HG03159 (cell line): ENCODE data around the gene SBF2.

Experiments
- ATAC-seq: cut with Tn5 transposase; IDR thresholded peaks from one replicate; pipeline ENCODE4 v1.9.1; 2021; ENCODE audit warnings: mild to moderate bottlenecking, moderate library complexity; ENCODE audit not compliant: unreplicated experiment

SBF2 gene

DNA sequence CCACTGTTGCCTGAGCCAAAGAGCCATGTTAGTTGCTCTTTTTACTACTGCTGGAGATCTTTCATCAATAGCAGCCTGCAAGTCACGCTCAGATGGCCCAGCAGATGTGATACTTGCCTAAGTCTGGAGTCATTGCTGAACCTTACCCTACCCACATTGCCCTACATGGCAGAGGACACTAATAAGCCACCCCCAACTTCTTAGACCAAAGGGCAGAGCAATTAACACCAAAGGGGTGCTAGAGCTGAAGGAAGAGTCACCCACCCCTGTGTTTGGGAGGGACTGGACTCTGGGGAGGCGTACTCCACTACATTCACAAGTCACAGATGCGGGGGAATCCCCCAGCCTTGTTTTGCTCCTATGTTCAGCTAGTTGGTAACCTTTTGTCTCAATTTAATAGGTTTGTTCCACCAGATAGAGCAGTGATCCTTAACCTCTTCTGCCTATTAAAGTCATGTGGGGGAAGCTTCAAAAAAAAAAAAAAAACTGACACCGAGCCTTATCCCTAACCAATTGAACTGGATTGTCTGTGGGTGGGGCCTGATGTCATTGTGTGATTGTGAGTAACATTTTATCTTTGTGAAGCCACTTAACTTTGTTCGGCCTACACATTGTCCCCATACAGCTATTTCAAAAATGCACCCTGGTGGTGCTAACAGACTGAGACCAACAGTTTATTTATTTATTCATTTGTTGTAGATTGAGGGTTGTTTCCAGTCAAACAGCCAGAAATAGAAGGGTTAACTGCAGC lies 23.9 kb upstream of the SBF2 start:
- ATAC-seq, result peak; percentile 65

DNA sequence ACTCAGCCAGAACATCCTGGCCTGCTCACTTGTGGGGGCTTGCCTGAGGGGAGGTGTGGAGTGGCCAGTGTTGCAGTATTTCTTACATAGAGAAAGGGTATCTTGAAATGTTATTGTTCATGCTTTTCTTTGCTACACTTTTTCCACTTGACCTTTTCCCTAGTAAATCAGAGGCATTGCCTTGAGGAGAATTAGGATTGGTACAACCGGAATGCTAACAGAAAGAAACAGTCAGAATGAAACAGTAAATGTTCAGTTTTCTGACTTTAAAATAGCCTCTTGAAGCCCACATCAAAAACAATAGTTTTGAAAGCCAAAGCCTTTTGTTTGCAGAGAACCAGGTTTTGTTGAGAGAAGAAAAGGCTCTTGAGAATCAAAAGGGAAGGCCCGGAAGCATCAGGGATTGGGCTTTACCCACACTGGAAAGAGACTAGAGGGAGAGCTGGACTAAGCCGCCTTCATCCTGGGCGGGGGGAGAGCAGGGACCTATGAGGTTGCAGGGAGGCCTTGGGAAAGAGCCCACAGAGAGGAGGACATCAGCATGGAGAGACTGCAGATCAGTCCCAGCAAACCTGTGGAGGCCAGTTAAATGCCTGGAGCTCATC lies 23.2 kb upstream of the SBF2 start:
- no peak for ATAC-seq

DNA sequence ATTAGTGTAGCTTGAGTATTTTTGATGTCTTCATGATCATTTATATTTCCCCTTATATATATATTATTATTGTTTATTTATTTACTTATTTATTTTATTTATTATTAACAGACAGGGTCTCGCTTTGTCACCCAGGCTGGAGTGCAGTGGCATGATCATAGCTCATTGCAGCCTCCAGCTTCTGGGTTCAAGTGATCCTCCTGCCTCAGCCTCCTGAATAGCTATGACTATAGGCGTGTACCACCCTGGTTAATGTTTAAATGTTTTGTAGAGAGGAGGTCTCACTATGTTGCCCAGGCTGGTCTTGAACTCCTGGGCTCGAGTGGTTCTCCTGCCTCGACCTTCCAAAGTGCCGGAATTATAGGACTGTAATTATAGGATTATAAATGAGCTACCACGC lies 21.1 kb upstream of the SBF2 start:
- no peak for ATAC-seq

DNA sequence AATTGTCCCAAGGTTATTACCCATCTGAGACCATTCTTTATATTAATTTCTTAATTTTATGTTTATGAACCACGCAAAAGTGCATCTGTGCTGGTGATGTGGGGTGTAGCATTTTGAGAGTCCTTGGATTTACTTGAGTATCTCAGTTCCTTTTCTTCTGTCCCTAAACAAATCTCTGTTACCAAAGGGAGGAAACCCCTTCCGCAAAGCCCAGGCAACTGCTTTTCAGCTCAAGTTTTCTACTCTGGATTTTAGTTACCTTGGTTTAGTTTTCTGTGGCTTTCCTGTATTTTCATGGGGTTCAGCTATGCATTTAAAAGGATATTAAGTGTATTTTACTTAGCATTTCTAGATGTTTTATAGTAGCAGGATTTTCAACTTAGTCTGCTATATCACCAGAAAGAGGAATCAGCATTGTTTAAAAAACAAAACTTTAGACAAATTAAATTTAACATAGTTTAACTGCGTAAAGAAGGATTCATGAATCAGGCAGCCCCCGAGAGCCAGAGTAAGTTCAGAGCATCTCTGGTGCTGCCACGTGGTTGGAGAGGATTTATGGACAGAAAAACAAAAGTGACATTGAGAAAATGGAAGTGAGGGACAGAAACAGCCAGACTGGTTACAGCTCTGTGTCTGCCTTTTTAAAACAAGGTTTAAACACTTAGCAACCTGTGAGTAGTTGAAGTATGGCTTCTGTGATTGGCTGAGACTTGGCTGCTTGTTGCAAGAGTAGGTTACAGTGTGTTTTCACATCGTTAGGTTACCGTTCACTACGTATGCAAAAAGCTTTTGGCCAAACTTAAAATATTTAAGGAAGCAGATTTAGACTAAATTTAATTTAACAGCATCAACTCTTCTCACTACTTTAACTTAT lies 20.4 kb upstream of the SBF2 start:
- peak; percentile 68 for ATAC-seq

DNA sequence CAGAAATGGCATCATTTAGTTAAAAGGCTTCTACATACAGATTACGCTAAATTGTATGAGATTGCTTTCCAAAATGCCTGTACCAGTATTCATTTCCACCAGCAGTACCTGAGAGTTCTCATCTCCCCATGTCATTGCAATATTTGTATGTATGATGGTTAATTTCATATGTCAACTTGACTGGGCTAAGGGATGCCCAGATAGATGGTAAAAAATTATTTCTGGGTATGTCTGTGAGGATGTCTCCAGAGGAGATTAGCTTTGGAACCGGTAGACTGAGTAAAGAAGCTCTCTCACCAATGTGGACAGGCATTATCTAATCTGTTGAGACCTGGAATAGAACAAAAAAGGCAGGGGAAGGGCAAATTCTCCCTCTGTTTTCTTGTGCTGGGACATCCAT lies 17.8 kb upstream of the SBF2 start:
- no peak for ATAC-seq

DNA sequence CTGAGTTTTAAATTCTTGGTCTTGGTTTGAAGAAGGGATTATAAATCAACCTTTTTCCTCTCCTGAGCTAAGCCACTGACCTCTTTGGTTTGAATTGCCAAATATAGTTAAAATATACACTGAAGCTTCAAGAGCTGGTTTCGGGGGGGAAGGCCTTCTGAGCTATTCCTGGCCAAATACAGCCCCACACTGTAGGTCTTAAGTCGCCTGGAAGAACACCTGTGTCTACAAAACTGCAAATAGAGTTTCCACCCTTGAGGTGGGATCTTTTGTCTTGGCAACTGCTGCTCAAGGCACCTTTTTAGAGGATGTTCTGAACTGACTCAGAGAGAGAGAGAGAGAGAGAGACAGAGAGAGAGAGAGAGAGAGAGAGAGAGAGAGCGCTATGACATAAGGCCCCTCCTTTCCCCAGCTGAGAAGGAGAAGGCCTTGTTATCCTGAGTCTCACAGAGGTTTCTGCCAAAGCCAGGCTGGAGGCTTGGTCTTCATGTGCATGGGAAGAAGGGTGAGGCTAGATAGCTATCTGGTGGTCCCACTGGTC lies 16.4 kb upstream of the SBF2 start:
- no peak for ATAC-seq

DNA sequence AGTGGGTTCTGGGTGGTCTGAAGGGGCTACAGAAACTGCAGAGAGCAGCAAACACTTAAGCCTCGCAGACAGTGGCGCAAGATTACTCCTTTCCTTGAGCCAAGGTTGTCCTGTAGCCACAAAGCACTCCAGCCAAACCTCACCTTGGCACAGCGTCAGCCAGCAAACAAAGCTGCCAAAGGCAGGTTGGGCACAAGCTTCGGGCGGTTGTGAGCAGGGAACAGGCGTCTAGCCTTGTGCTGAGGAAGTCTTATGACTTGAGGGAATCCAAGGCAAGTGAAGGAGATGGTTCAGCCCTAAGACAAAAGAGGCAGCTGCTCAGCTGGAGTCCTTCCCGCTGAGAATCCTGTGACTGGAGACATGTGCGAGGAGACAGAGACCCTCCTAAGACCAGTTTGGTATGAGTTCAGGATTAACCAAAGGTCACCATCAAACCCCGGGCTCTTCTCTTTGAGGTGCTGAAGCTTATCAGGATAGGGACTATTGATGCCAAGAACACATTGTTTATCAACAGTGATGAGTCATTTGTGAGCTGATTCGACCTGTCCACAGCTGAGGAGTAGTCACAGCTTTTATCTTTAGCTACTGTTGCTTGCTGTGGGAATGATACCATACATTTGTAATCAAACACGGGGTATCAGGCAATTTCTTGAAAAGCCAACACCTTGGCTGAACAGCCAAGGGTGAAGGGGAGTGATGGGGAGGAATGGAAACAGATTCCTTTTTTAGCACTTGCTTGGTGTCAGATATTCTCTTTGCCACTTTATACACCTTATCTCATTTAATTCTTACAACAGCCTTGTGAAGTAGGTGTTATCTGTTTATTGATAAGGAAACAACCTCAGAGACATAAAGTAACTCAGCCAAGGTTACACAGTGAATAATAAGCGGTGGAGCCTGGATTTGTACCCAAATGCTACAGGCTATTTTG lies 15.4 kb upstream of the SBF2 start:
- no peak for ATAC-seq

DNA sequence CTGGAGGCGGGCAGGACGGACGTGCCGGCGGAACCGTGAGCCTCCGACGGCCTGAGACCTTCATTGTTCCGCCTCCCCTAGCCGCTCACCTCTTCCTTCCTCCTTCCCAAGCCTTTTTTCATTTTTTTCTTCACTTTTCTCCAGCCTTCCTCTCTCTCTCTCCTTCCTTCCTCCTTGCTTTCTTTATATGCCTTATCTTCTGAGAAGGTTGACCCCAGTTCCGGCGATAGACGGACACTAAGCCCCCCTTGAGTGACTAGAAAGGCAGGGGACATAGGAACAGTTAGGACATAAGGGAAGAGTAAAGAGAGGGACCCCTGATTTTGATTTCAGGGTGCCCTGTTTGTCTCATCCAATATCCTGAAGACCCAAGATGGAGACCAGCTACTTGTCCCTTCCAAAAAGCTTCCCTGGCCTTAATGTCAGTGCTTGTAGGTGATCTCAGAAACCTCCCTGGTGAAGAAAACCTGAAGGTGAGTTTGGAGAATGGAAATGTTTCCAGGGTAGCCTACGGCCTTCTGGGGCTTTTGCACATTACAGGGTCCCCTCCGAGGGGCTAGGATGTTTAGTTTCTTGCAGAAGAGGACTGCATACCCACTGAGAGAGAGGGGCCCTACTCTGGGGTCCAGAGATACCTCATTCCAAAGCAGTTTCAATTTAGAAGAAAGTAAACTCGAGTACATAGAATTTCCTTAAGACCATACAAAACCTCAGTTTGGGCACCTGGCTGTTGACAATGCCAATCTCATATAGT lies 14.4 kb upstream of the SBF2 start:
- ATAC-seq, result no peak

DNA sequence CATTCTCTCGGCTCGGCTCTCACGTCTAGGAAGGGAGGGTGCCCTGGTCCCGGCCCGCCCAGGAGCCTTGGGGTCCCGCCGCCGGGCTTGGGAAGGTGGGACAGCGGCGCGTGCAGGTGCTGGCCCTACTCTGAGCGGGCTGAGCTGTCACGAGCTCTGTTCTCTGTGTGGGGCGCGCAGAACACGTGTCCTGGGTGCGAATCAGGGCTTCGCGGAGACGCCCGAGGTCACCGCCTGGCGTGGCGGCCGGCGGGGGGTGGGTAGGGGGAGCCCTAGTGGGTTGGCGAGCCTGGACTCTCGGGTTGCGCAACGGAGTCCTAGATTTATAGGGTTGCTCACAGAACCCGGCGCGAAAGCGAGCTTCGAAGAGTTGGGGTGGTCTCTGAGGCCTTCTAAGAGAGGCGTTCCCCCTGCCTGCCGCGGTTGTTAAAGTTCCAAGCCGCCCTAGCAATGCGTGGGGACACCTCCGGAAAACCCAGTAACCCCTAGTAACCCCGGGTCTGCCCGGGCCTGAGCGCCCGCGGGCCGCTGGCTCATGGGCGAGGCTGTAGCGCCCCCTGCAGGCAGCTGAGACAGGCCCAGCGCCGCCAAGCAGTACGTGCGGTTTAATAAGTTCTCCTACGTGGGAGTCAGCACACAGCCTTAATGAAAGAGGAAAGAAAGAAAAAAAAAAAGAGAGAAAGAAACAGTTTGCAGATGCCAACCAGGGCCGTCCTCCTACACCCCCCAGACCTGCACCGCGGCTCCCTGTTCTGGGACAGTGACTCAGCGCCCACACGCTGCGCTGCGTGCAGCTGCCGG lies 13.6 kb upstream of the SBF2 start:
- peak; percentile 70 for ATAC-seq

DNA sequence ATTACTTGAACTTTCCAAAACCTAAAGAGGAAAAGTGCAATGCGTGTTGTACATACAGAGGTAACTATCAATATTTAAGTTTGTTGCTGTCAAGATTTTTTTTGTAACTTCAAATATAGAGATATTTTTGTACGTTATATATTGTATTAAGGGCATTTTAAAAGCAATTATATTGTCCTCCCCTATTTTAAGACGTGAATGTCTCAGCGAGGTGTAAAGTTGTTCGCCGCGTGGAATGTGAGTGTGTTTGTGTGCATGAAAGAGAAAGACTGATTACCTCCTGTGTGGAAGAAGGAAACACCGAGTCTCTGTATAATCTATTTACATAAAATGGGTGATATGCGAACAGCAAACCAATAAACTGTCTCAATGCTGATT lies 13.0 kb upstream of the SBF2 start:
- ATAC-seq, result no peak

DNA sequence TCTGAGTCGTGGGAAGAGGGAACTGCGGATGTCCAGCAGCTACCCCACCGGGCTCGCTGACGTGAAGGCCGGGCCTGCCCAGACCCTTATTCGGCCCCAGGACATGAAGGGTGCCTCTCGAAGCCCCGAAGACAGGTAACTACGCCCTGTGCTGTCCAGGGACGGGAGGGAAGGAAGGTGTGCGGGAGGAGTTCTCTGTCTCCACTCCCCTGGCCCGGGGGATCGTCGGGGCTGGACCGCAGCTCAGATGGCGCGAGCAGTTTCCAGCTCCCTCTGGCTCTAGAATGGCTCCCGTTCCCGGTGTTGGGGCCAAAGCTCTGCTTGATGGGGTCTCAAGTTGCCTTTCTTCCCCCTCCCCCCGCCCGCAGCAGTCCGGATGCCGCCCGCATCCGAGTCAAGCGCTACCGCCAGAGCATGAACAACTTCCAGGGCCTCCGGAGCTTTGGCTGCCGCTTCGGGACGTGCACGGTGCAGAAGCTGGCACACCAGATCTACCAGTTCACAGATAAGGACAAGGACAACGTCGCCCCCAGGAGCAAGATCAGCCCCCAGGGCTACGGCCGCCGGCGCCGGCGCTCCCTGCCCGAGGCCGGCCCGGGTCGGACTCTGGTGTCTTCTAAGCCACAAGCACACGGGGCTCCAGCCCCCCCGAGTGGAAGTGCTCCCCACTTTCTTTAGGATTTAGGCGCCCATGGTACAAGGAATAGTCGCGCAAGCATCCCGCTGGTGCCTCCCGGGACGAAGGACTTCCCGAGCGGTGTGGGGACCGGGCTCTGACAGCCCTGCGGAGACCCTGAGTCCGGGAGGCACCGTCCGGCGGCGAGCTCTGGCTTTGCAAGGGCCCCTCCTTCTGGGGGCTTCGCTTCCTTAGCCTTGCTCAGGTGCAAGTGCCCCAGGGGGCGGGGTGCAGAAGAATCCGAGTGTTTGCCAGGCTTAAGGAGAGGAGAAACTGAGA lies 12.2 kb upstream of the SBF2 start:
- no peak for ATAC-seq

DNA sequence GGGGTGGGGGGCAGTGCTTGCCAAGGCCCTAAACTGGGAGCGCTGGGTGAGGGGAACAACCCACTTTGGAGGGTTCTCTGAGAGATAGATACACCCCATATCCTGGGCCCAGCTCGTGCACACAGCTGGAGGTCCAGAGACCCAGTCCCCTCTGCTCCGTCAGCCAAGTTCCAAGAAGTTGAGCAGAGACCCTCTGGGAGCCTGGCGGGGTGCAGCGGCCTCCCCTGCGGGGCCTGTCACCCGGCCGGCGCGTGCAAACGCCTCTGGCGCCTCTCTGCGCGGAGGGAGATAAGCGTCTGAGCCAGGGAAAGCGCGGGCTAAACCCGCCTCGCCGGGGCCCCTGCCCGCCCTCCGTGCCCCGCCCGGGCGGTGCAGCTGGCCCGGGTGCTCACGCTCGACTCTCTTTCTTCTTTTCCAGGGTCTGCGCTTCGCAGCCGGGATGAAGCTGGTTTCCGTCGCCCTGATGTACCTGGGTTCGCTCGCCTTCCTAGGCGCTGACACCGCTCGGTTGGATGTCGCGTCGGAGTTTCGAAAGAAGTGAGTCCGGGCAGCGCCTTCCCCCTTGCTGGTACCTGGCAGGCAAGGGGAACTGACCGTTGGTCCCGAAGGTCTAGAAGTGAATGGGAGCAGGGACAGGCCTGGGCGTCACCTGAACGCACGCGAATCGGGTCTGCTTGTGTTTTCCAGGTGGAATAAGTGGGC lies 11.4 kb upstream of the SBF2 start:
- ATAC-seq, result no peak

DNA sequence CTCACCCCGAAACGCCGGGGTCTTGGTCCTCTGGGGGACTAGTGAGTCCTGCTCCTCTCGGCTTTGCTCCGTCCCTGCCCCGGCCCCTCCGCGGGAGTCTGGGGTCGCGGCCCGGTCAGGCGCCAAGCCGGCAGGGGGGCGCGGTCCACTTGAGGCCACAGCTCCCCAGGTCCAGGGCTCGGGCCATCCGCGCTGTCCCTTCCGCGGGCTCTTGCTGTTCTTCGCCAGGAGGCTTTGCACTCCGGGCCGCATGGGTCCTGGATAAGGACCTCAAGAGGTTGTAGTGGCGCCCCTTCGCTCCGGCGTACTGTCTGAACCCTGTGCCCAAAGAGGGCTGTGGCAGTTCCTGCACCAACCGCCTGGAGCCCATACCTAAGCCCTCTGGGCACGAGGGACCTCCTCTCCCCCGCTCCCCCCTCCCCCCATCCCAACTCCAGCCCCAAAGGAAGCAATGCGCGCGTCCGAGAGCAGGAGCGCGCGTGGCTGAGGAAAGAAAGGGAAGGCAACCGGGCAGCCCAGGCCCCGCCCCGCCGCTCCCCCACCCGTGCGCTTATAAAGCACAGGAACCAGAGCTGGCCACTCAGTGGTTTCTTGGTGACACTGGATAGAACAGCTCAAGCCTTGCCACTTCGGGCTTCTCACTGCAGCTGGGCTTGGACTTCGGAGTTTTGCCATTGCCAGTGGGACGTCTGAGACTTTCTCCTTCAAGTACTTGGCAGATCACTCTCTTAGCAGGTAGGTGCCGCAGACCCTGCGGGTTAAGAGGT lies 10.7 kb upstream of the SBF2 start, which contains the start of gene ADM:
Gene ADM, plus strand, starts transcription at position 579 of the 767 bp plus-strand sequence. CDS start 628 bp downstream, outside the sequence.
- ATAC-seq, result no peak

DNA sequence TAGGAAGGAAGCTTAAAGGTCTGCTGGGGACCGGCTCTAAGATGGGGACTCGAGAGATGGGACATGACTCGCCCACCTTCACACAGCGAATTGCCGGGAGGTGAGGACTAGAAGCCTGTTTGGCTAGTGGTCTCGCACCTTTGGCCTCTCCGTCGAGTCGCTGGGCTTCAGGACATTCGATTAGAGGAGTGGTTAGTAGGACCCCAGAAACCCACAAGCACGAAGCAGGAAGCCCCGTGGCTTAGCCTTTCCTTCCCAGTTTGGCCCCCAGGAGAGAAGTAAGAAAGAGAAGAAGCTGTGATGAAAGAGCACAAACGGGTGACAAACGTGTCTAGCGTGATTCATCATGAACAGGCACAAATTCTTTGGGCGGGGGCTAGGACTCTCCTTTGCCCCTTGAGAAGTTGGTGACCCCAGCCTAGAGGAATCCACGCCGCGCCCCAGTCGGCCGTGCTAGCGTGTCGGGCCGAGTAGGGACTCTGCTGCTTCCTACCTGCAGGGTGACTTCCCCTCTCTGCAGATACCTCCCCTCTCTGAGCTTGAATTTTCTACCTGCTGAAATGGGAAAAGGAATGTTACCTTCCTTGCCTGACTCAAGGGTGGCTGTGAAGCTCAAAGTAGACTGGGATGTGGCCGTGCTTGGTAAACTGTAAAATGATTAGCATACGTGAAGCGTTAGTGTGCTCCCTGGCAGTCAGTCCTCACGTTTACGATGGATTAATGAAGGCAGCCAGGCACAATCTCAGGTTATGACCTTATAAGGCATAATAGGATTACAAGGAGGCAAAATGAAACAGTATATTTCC lies 9.7 kb upstream of the SBF2 start:
- no peak for ATAC-seq

DNA sequence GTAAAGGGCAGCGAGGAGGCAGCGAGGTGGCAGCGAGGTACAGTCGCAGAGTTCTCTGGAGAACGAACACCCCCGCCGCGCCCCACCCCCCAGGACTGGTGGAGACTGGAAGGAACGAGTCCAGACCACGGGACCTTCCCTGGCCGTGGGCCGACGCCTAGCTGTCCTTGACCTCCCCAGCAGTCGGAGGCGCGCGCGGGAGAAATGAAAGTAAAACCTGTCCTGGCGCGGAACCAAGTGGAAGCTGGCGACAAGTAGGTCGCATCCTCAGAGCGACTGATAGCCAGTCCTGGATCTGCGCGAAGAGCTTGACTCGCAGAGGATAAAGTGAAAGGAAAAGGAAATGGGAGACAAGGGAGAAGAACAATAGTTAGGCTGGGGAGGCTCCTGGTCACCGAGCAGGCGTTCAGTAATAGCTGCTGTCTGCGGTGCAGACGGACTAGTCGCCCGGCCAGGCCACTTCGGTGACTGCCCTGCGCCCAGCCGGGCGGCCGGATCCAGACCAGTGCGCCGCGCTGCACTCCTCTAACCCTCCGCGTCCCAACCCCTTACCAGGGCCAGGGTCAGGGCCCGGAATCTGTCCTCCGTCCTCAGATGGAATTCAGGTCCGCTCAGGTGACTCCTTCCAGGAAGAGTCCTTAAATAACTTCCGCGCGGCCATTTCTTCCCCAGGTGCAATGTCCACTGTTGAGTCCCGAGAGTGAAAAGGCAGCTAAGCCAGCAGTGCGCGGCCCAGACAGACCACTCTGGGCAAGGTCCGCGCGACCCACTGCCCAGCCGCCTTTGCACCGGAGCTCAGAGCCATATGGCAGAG lies 8.9 kb upstream of the SBF2 start:
- no peak for ATAC-seq
